NCI-H2196 treated with DMSO at 0.1 percent for 48 hours (cell line): ENCODE measurements around the gene ARHGEF11.
"Not testable (repeated sequence)": the region's sequence is repeated elsewhere in the genome, so short reads cannot be mapped to it uniquely, and the experiment has no call there.

ENCODE experiments used
- DNase-seq: peaks from one replicate; lab custom pipeline; 2025; ENCODE audit not compliant: unreplicated experiment; lab: John Stamatoyannopoulos, UW

The ARHGEF11 gene

GRCh38 chr1:156931974-156932710 is 113.4 kb downstream of the ARHGEF11 start:
- no peak for DNase-seq

- no peak for DNase-seq
Measured at GRCh38 chr1:156931211-156931952, 114.2 kb downstream of the ARHGEF11 start.

GRCh38 chr1:156930483-156930882 is 115.1 kb downstream of the ARHGEF11 start:
- DNase-seq: no peak

GRCh38 chr1:156929596-156930238 is 115.8 kb downstream of the ARHGEF11 start:
- DNase-seq: no peak

GRCh38 chr1:156928043-156928602 is 117.4 kb downstream of the ARHGEF11 start:
- DNase-seq: no peak

GRCh38 chr1:156927215-156928042 is 118.1 kb downstream of the ARHGEF11 start:
- peak; percentile 66 for DNase-seq

- not testable (repeated sequence) for DNase-seq
Measured at GRCh38 chr1:156926695-156927094, 118.8 kb downstream of the ARHGEF11 start.

- DNase-seq: peak; percentile 72
Measured at GRCh38 chr1:156926175-156926574, 119.4 kb downstream of the ARHGEF11 start.

- DNase-seq: no peak
Measured at GRCh38 chr1:156925154-156926010, 120.2 kb downstream of the ARHGEF11 start.

GRCh38 chr1:156924478-156925153 is 120.9 kb downstream of the ARHGEF11 start:
- no peak for DNase-seq

GRCh38 chr1:156923670-156924477 is 121.7 kb downstream of the ARHGEF11 start:
- DNase-seq: no peak

GRCh38 chr1:156922986-156923669 is 122.4 kb downstream of the ARHGEF11 start:
- peak; percentile 56 for DNase-seq

- no peak for DNase-seq
Measured at GRCh38 chr1:156921053-156921529, 124.5 kb downstream of the ARHGEF11 start.

GRCh38 chr1:156920233-156921052 is 125.1 kb downstream of the ARHGEF11 start, which contains the start of gene LRRC71:
Gene LRRC71 (plus strand): TSS chr1:156920632. CDS start chr1:156920804, 172 bp downstream.
- DNase-seq: no peak

GRCh38 chr1:156914440-156914856 is 131.1 kb downstream of the ARHGEF11 start:
- DNase-seq: no peak

- no peak for DNase-seq
Measured at GRCh38 chr1:156913809-156914387, 131.6 kb downstream of the ARHGEF11 start.
